Measurements from ENCODE around the gene MEN1.

The MEN1 gene

GRCh38 chr11:64845129-64845775 lies 34.9 kb upstream of the MEN1 start:
- no peak for DNase-seq
- peaks cover 27% of the 10 kb centered on the region for H3K4me1 ChIP-seq (ENCODE audit: control insufficient read depth, insufficient read depth, low read length, poor library complexity, severe bottlenecking)
- H3K27me3 ChIP-seq (replicated peaks; ENCODE audit: control insufficient read depth, insufficient read depth, low read length, poor library complexity, severe bottlenecking): no peaks in the 10 kb centered on the region
- peak overlapping the region; percentile 20 for H3K27ac ChIP-seq (ENCODE audit: insufficient read depth, low read length, poor library complexity, severe bottlenecking)
- H3K36me3 ChIP-seq (ENCODE audit: control insufficient read depth, insufficient read depth, low read length): no peaks in the 10 kb centered on the region
- H3K9me3 ChIP-seq (ENCODE audit: control insufficient read depth, low read length): no peaks in the 10 kb centered on the region
- H3K4me3 ChIP-seq (ENCODE audit: insufficient read depth, low read depth, low read length, poor library complexity, severe bottlenecking): peak overlapping the region; percentile 42

- Histone ChIP-seq H3K27me3 (replicated peaks; ENCODE audit: control insufficient read depth, insufficient read depth, low read length, poor library complexity, severe bottlenecking) (no peaks in the 10 kb centered on the region), H3K27ac (ENCODE audit: insufficient read depth, low read length, poor library complexity, severe bottlenecking) (peak within 1 kb of the TSS; percentile 20), H3K4me3 (ENCODE audit: insufficient read depth, low read depth, low read length, poor library complexity, severe bottlenecking) (peak within 1 kb of the TSS; percentile 42), H3K9me3 (ENCODE audit: control insufficient read depth, low read length) (no peaks in the 10 kb centered on the region), H3K36me3 (ENCODE audit: control insufficient read depth, insufficient read depth, low read length) (no peaks in the 10 kb centered on the region), H3K4me1 (ENCODE audit: control insufficient read depth, insufficient read depth, low read length, poor library complexity, severe bottlenecking) (peaks cover 21% of the 10 kb centered on the region)
- peak; percentile 60 to 69 (median 64) for DNase-seq
Observed at GRCh38 chr11:64844330-64845128, 34.2 kb upstream of the MEN1 start, which contains the start of gene CDC42BPG. Gene CDC42BPG, minus strand, starts transcription at chr11:64844653. Its CDS starts 84 bp downstream, at chr11:64844569.

- DNase-seq: no peak
- Histone ChIP-seq H3K27ac (ENCODE audit: insufficient read depth, low read length, poor library complexity, severe bottlenecking) (no peak overlapping the region), H3K36me3 (ENCODE audit: control insufficient read depth, insufficient read depth, low read length) (peaks cover 3% of the 10 kb centered on the region), H3K4me1 (ENCODE audit: control insufficient read depth, insufficient read depth, low read length, poor library complexity, severe bottlenecking) (peaks cover 16% of the 10 kb centered on the region), H3K27me3 (replicated peaks; ENCODE audit: control insufficient read depth, insufficient read depth, low read length, poor library complexity, severe bottlenecking) (no peaks in the 10 kb centered on the region), H3K4me3 (ENCODE audit: insufficient read depth, low read depth, low read length, poor library complexity, severe bottlenecking) (peak overlapping the region; percentile 41), H3K9me3 (ENCODE audit: control insufficient read depth, low read length) (no peaks in the 10 kb centered on the region)
Observed at GRCh38 chr11:64843686-64844329, 33.5 kb upstream of the MEN1 start.

GRCh38 chr11:64842851-64843685 lies 32.7 kb upstream of the MEN1 start:
- Histone ChIP-seq H3K27me3 (replicated peaks; ENCODE audit: control insufficient read depth, insufficient read depth, low read length, poor library complexity, severe bottlenecking) (no peaks in the 10 kb centered on the region), H3K27ac (ENCODE audit: insufficient read depth, low read length, poor library complexity, severe bottlenecking) (no peak overlapping the region), H3K4me1 (ENCODE audit: control insufficient read depth, insufficient read depth, low read length, poor library complexity, severe bottlenecking) (peaks cover 9% of the 10 kb centered on the region), H3K4me3 (ENCODE audit: insufficient read depth, low read depth, low read length, poor library complexity, severe bottlenecking) (no peak overlapping the region), H3K9me3 (ENCODE audit: control insufficient read depth, low read length) (no peaks in the 10 kb centered on the region), H3K36me3 (ENCODE audit: control insufficient read depth, insufficient read depth, low read length) (peaks cover 6% of the 10 kb centered on the region)
- DNase-seq: no peak

- peaks cover 5% of the 10 kb centered on the region for H3K4me1 ChIP-seq (ENCODE audit: control insufficient read depth, insufficient read depth, low read length, poor library complexity, severe bottlenecking)
- H3K27me3 ChIP-seq (replicated peaks; ENCODE audit: control insufficient read depth, insufficient read depth, low read length, poor library complexity, severe bottlenecking): no peaks in the 10 kb centered on the region
- no peak overlapping the region for H3K4me3 ChIP-seq (ENCODE audit: insufficient read depth, low read depth, low read length, poor library complexity, severe bottlenecking)
- no peak overlapping the region for H3K27ac ChIP-seq (ENCODE audit: insufficient read depth, low read length, poor library complexity, severe bottlenecking)
- peaks cover 6% of the 10 kb centered on the region for H3K36me3 ChIP-seq (ENCODE audit: control insufficient read depth, insufficient read depth, low read length)
- DNase-seq: no peak
- H3K9me3 ChIP-seq (ENCODE audit: control insufficient read depth, low read length): no peaks in the 10 kb centered on the region
Observed at GRCh38 chr11:64842366-64842759, 32.0 kb upstream of the MEN1 start.

- no peak for DNase-seq
- Histone ChIP-seq H3K4me3 (ENCODE audit: insufficient read depth, low read depth, low read length, poor library complexity, severe bottlenecking) (no peak overlapping the region), H3K36me3 (ENCODE audit: control insufficient read depth, insufficient read depth, low read length) (peaks cover 6% of the 10 kb centered on the region), H3K9me3 (ENCODE audit: control insufficient read depth, low read length) (no peaks in the 10 kb centered on the region), H3K4me1 (ENCODE audit: control insufficient read depth, insufficient read depth, low read length, poor library complexity, severe bottlenecking) (peaks cover 2% of the 10 kb centered on the region), H3K27me3 (replicated peaks; ENCODE audit: control insufficient read depth, insufficient read depth, low read length, poor library complexity, severe bottlenecking) (no peaks in the 10 kb centered on the region), H3K27ac (ENCODE audit: insufficient read depth, low read length, poor library complexity, severe bottlenecking) (no peak overlapping the region)
Observed at GRCh38 chr11:64841592-64842365, 31.4 kb upstream of the MEN1 start.

GRCh38 chr11:64839887-64840782 lies 29.8 kb upstream of the MEN1 start:
- peaks cover 2% of the 10 kb centered on the region for H3K4me1 ChIP-seq (ENCODE audit: control insufficient read depth, insufficient read depth, low read length, poor library complexity, severe bottlenecking)
- DNase-seq: no peak

GRCh38 chr11:64839335-64839734 lies 29.0 kb upstream of the MEN1 start:
- Histone ChIP-seq H3K4me1 (ENCODE audit: control insufficient read depth, insufficient read depth, low read length, poor library complexity, severe bottlenecking) (no peaks in the 10 kb centered on the region), H3K27ac (ENCODE audit: insufficient read depth, low read length, poor library complexity, severe bottlenecking) (no peak overlapping the region), H3K9me3 (ENCODE audit: control insufficient read depth, low read length) (no peaks in the 10 kb centered on the region), H3K4me3 (ENCODE audit: insufficient read depth, low read depth, low read length, poor library complexity, severe bottlenecking) (no peak overlapping the region), H3K36me3 (ENCODE audit: control insufficient read depth, insufficient read depth, low read length) (peaks cover 6% of the 10 kb centered on the region), H3K27me3 (replicated peaks; ENCODE audit: control insufficient read depth, insufficient read depth, low read length, poor library complexity, severe bottlenecking) (no peaks in the 10 kb centered on the region)
- DNase-seq: no peak

More at GRCh38 chr11:64839887-64840782, 29.8 kb upstream of the MEN1 start:
- Histone ChIP-seq H3K27ac (ENCODE audit: insufficient read depth, low read length, poor library complexity, severe bottlenecking) (no peak overlapping the region), H3K36me3 (ENCODE audit: control insufficient read depth, insufficient read depth, low read length) (peaks cover 6% of the 10 kb centered on the region), H3K27me3 (replicated peaks; ENCODE audit: control insufficient read depth, insufficient read depth, low read length, poor library complexity, severe bottlenecking) (no peaks in the 10 kb centered on the region), H3K4me3 (ENCODE audit: insufficient read depth, low read depth, low read length, poor library complexity, severe bottlenecking) (no peak overlapping the region), H3K9me3 (ENCODE audit: control insufficient read depth, low read length) (no peaks in the 10 kb centered on the region)
